K562 (cell line): ENCODE results near the gene ERBB4. TPM values are rescaled to one million over a fixed set of nuclear protein-coding genes. Genes with fewer than 3 reads are reported as not detected.

ENCODE experiments used
- ATAC-seq: fragments of 200-7000 bp; cut with Tn5 transposase; 3 replicates; pipeline ENCODE4 v1.9.1; 2020; ENCODE audit warnings: moderate library complexity
- BruUV-seq: library from RNA; stranded (reverse); fragments of 400-500 nt; replicated peaks from 2 replicates; lab custom pipeline; 2021; lab: Mats Ljungman, UMichigan
- CTCF ChIA-PET: fragments of 300-600 bp; formaldehyde crosslinking; extraction: SDS; loops from one replicate; lab custom pipeline; 2021; ENCODE audit warnings: low intra/inter-chr PET ratio; lab: Yijun Ruan, JAX
- POLR2A ChIA-PET: fragments of 300-600, 350-650 bp; sonication (Branson Sonifier 250); formaldehyde crosslinking; extraction: SDS; loops from one replicate; lab custom pipeline; 2021; ENCODE audit warnings: antibody characterized with exemption, inconsistent platforms; lab: Yijun Ruan, JAX
- DNase-seq, 4 experiments: peaks; one replicate each; pipeline versions ENCODE4 v3.0.0 to v3.0.0-alpha.2; 2011 to 2018; ENCODE audit warnings: low spot score in 3 of 4, mixed read lengths in 3 of 4; ENCODE audit errors: extremely low read depth in 1 of 4
- FAIRE-seq: peaks from 2 replicates; lab custom pipeline; 2011; peaks lifted over from hg19 to GRCh38; lab: Jason Lieb, UNC
- H2AFZ ChIP-seq: 2 replicates; pipeline ENCODE4 v1.6.0; 2011; ENCODE audit warnings: low read depth, low read length, control low read depth, inconsistent platforms
- H3K27ac ChIP-seq: fragments of 200-600 bp; 3 replicates; pipeline ENCODE4 v1.8.0; 2011; ENCODE audit warnings: low read depth, mild to moderate bottlenecking, control low read depth, inconsistent platforms, low read length, moderate library complexity, mixed read lengths; ENCODE audit errors: extremely low read depth
- H3K27me3 ChIP-seq, 2 experiments: fragments of 300-600 bp in 1 of 2; 2 replicates in 1 of 2; 3 replicates in 1 of 2; pipeline versions ENCODE4 v1.6.0 to v1.8.0; 2011; ENCODE audit warnings: inconsistent platforms in 2 of 2, low read length in 2 of 2, mild to moderate bottlenecking in 1 of 2, mixed read lengths in 1 of 2, moderate library complexity in 1 of 2; ENCODE audit not compliant: control insufficient read depth in 2 of 2, insufficient read depth in 2 of 2
- H3K36me3 ChIP-seq: fragments of 300-600 bp; 3 replicates; pipeline ENCODE4 v1.8.0; 2011; ENCODE audit warnings: mild to moderate bottlenecking, low read length, inconsistent platforms; ENCODE audit not compliant: control insufficient read depth, insufficient read depth
- H3K4me1 ChIP-seq, 2 experiments: fragments of 200-600 bp in 1 of 2; replicated peaks in 1 of 2; 2 replicates in 1 of 2; 3 replicates in 1 of 2; pipeline versions ENCODE4 v1.5.1 to v1.8.0; 2011; ENCODE audit warnings: inconsistent platforms in 2 of 2, low read length in 2 of 2, mild to moderate bottlenecking in 1 of 2, mixed read lengths in 1 of 2, moderate library complexity in 1 of 2; ENCODE audit not compliant: control insufficient read depth in 2 of 2, insufficient read depth in 2 of 2
- H3K4me2 ChIP-seq: 2 replicates; pipeline ENCODE4 v1.6.1; 2011; ENCODE audit warnings: low read length, control low read depth, inconsistent platforms, mixed read lengths; ENCODE audit not compliant: insufficient read depth
- H3K4me3 ChIP-seq: fragments of 200-600 bp; sonication (generic), shearing (Covaris generic); 2 replicates; pipeline ENCODE4 v1.5.1; 2016; ENCODE audit warnings: control low read depth, inconsistent platforms
- H3K79me2 ChIP-seq: fragments of 200-600 bp; 3 replicates; pipeline ENCODE4 v1.8.0; 2011; ENCODE audit warnings: low read length, inconsistent platforms; ENCODE audit not compliant: control insufficient read depth, insufficient read depth
- H3K9ac ChIP-seq, 2 experiments: 2 replicates each; pipeline versions ENCODE4 v1.6.0 to v1.6.1; 2011; ENCODE audit warnings: low read depth in 2 of 2, low read length in 2 of 2, control low read depth in 1 of 2, inconsistent platforms in 1 of 2, mild to moderate bottlenecking in 1 of 2, mixed read lengths in 1 of 2; ENCODE audit not compliant: insufficient read depth in 1 of 2
- H3K9me1 ChIP-seq: one replicate; pipeline ENCODE4 v1.6.0; 2011; ENCODE audit warnings: inconsistent platforms, mild to moderate bottlenecking, low read length, moderate library complexity; ENCODE audit not compliant: control insufficient read depth, insufficient read depth
- H3K9me3 ChIP-seq: replicated peaks from 2 replicates; pipeline ENCODE4 v1.5.1; 2011; ENCODE audit warnings: low read depth, low read length, inconsistent platforms; ENCODE audit not compliant: control insufficient read depth, insufficient read depth
- H4K20me1 ChIP-seq: replicated peaks from 2 replicates; pipeline ENCODE4 v1.6.1; 2011; ENCODE audit warnings: low read length, inconsistent platforms, mixed read lengths; ENCODE audit not compliant: control insufficient read depth, insufficient read depth
- ATF7 ChIP-seq: fragments of 450-650 bp; IDR thresholded peaks from 2 replicates; pipeline ENCODE4 v1.7.1; 2014; ENCODE audit warnings: mild to moderate bottlenecking, moderate library complexity
- CHCHD3 ChIP-seq: fragments of 250-450 bp; sonication (Bioruptor Pico); IDR thresholded peaks from 2 replicates; pipeline ENCODE4 v2.1.2; 2022; ENCODE audit warnings: mild to moderate bottlenecking
- EP400 ChIP-seq: fragments of 450-650 bp; IDR thresholded peaks from 2 replicates; pipeline ENCODE4 v1.6.1; 2017; ENCODE audit warnings: antibody characterized with exemption, mild to moderate bottlenecking, moderate library complexity
- HDAC2 ChIP-seq: fragments of 450-650 bp; IDR thresholded peaks from 2 replicates; pipeline ENCODE4 v1.6.1; 2016; ENCODE audit warnings: mild to moderate bottlenecking
- JUN ChIP-seq, 2 experiments: sonication (generic) in 1 of 2; formaldehyde crosslinking in 1 of 2; IDR thresholded peaks; 2 replicates each; pipeline versions ENCODE4 v1.6.1 to v1.8.0; 2012 to 2022; ENCODE audit warnings: borderline replicate concordance in 2 of 2, mild to moderate bottlenecking in 2 of 2, improper control_type of control experiment in 1 of 2, low read depth in 1 of 2, low read length in 1 of 2, missing genetic modification reagents in 1 of 2
- JUNB ChIP-seq: fragments of 450-650 bp; formaldehyde crosslinking; conservative IDR thresholded peaks from 2 replicates; pipeline ENCODE4 v1.4.0; 2020; ENCODE audit warnings: mild to moderate bottlenecking
- MCM7 ChIP-seq, 2 experiments: fragments of 450-650 bp; IDR thresholded peaks; 2 replicates each; pipeline ENCODE4 v1.6.1; 2016 to 2018
- PHB ChIP-seq: fragments of 250-450 bp; sonication (Bioruptor Pico); IDR thresholded peaks from 2 replicates; pipeline ENCODE4 v1.5.0; 2021
- POLR2H ChIP-seq: IDR thresholded peaks from 2 replicates; pipeline ENCODE4 v1.6.1; 2016; ENCODE audit warnings: missing genetic modification characterization, low read depth, mild to moderate bottlenecking, control low read depth, missing compliant biosample characterization, moderate library complexity
- RBM14 ChIP-seq: fragments of 200-400 bp; formaldehyde crosslinking; IDR thresholded peaks from 2 replicates; pipeline ENCODE4 v1.6.1; 2018; ENCODE audit warnings: low read depth, mild to moderate bottlenecking, low read length, moderate library complexity, borderline replicate concordance; ENCODE audit not compliant: insufficient read depth
- RHOXF2B ChIP-seq: fragments of 250-450 bp; sonication (Bioruptor Pico); conservative IDR thresholded peaks from 2 replicates; pipeline ENCODE4 v1.5.1; 2021
- SAP30 ChIP-seq: fragments of 200-600 bp; sonication (generic); IDR thresholded peaks from 2 replicates; pipeline ENCODE4 v1.6.1; 2012; ENCODE audit warnings: borderline replicate concordance, low read depth, mild to moderate bottlenecking, moderate library complexity, low read length, control low read depth, inconsistent platforms; ENCODE audit not compliant: insufficient read depth, poor library complexity, severe bottlenecking
- SIRT6 ChIP-seq: IDR thresholded peaks from one replicate; pipeline ENCODE4 v1.6.1; 2012; ENCODE audit warnings: low read depth, mild to moderate bottlenecking, control low read depth, inconsistent platforms, low read length, moderate library complexity
- TRIM28 ChIP-seq: fragments of 450-650 bp; IDR thresholded peaks from 2 replicates; pipeline ENCODE4 v1.6.1; 2017
- ZNF239 ChIP-seq: fragments of 250-450 bp; sonication (Bioruptor Pico); IDR thresholded peaks from 2 replicates; pipeline ENCODE4 v1.4.0; 2020; ENCODE audit warnings: mild to moderate bottlenecking
- ZNF79 ChIP-seq: fragments of 250-450 bp; sonication (Bioruptor Pico); IDR thresholded peaks from 2 replicates; pipeline ENCODE4 v1.4.0; 2020; ENCODE audit warnings: low read depth, mild to moderate bottlenecking, moderate library complexity
- ZZZ3 ChIP-seq: fragments of 450-650 bp; IDR thresholded peaks from 2 replicates; pipeline ENCODE4 v1.6.1; 2016; ENCODE audit warnings: antibody characterized with exemption, mild to moderate bottlenecking, moderate library complexity
- WGBS: fragments of 100-300 bp; shearing (Covaris generic); methylation state at CpG from one replicate; pipeline ENCODE4 v1.1.6; 2016; ENCODE audit warnings: low coverage, mixed read lengths; ENCODE audit not compliant: insufficient coverage; ENCODE audit errors: missing lambda C conversion rate; 5-methylcytosine and 5-hydroxymethylcytosine counted together
- in situ Hi-C: fragments of 300-500 bp; cut with MboI; formaldehyde crosslinking; loops from 4 replicates; pipeline ENCODE4 v1.15.0; 2018; ENCODE audit warnings: inconsistent platforms, mixed read lengths
- intact Hi-C: fragments of 100-400 bp; cut with micrococcal nuclease; formaldehyde crosslinking; loops from 2 replicates; pipeline ENCODE4 v1.14.2; 2022
- polyA plus RNA-seq, 8 experiments: library from polyadenylated mRNA; depleted of rRNA in 4 of 8; stranded (reverse) in 5 of 8; unstranded in 3 of 8; fragments of >200 nt; fragmentation: Nextera tagmentation in 2 of 8; fragmentation: Illumina TruSeq in 1 of 8; extraction: Ambion mirVana in 2 of 8; extraction: Trizol in 1 of 8; gene quantifications; 2 replicates each; pipeline versions ENCODE4 v1.2.1 to v1.2.3, GENCODE V29; 2011 to 2014; ENCODE audit warnings: inconsistent platforms in 1 of 8, missing spikeins in 1 of 8
- total RNA-seq, 7 experiments: library from RNA; depleted of rRNA in 6 of 7; stranded (reverse); fragments of >200 nt in 6 of 7; fragmentation: Illumina TruSeq in 2 of 7; extraction: Trizol in 2 of 7; gene quantifications; 2 replicates each; pipeline versions ENCODE4 v1.2.1 to v1.2.3, GENCODE V29; 2011 to 2021; ENCODE audit warnings: low replicate concordance in 1 of 7
- TF ChIP-seq, protein P1 (sequence below), 2 experiments: fragments of 450-650 bp in 1 of 2; sonication (generic) in 1 of 2; formaldehyde crosslinking in 1 of 2; IDR thresholded peaks in 1 of 2; conservative IDR thresholded peaks in 1 of 2; 2 replicates each; pipeline versions ENCODE4 v1.6.1 to v1.8.1; 2016 to 2023; ENCODE audit warnings: mild to moderate bottlenecking in 2 of 2, moderate library complexity in 2 of 2, inconsistent platforms in 1 of 2, missing genetic modification reagents in 1 of 2

The ERBB4 gene
- total and polyA plus RNA-seq, 9 of the 15 experiments (the other 6 are each of a cell fraction or from before 2014, with no cell fraction given), result not detected

DNA sequence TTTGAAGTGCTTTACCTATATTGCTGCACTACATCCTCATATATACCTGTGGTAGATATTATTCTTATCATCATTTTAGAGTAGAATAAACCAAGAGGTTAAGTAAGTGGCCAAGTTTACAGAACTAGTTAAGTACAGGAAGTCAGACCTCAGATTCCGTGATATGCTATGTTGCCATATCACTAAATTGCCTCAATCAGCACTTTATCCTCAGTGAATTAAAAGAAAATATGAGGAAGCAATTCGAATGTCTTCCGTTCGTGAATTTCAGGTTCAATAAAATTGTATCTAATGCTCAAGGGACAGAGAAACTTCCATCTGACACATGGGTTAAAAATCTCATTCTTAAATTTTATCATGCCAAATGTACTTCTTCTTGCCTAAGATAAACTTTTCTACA, 1133.6 kb downstream of the ERBB4 start:
- WGBS, result 1% methylated on average over 4 of the region's 4 CpGs

DNA sequence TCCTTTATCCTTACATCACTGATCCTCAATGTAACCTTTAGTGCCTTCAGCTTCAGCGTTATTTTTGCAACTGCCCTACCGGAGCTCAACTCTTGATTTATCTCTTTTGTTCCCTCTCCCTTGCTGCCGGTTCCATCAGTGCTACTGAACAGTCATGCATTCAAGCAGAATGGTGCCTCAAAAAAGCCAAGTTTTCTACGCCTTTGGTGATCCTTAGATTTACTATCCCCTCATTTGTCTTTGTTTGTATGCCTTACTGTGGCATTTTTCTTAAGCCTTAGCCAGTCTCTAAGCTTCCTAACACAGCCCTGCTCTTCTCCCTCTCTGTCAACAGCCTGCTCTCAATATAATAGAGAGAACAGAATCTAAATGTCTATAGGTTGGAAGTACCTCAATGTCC, 1134.5 kb downstream of the ERBB4 start:
- Histone ChIP-seq H3K9ac (no peak overlapping the region), H3K27me3 (no peaks in the 10 kb centered on the region), H3K9me1 (no peaks in the 10 kb centered on the region), H3K4me1 (no peaks in the 10 kb centered on the region), H3K4me3 (no peak overlapping the region), H3K27ac (no peak overlapping the region), H2AFZ (no peak overlapping the region), H3K79me2 (no peaks in the 10 kb centered on the region), H4K20me1 (no peaks in the 10 kb centered on the region), H3K9me3 (no peaks in the 10 kb centered on the region), H3K36me3 (no peaks in the 10 kb centered on the region), H3K4me2 (no peak overlapping the region)
- BruUV-seq, result no TSS peak
- ATAC-seq (no peak), FAIRE-seq (no peak), DNase-seq (no peak)
- ChIA-PET CTCF (no interaction called here), POLR2A (interaction anchor here (0.5 to 0.6 kb wide), 2 partner anchors 18 to 1103 kb away, joined by 3 read pairs; no protein-coding TSS in a partner anchor)
- intact Hi-C loops (no loop called here), in situ Hi-C loops (no loop called here)
- WGBS, result 4% methylated on average over 4 of the region's 4 CpGs
- TF ChIP-seq MCM7 (IDR thresholded peaks at IDR 0.05) (no peak), PHB (no peak), HDAC2 (no peak), RBM14 (no peak), TRIM28 (no peak), JUNB (CRISPR knock-in tag) (no peak), ZZZ3 (no peak), ZNF239 (CRISPR knock-in tag) (no peak), POLR2H (tag) (no peak), SAP30 (no peak)
- TF ChIP-seq, protein P1, sequence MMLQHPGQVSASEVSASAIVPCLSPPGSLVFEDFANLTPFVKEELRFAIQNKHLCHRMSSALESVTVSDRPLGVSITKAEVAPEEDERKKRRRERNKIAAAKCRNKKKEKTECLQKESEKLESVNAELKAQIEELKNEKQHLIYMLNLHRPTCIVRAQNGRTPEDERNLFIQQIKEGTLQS (IDR thresholded peaks at IDR 0.05), result no peak
- TF ChIP-seq, protein P1 (CRISPR knock-in tag; conservative IDR thresholded peaks at IDR 0.05), result no peak

More for the DNA sequence above, 1133.6 kb downstream of the ERBB4 start:
- H4K20me1 ChIP-seq, result no peaks in the 10 kb centered on the region
- no peak for FAIRE-seq
- H2AFZ ChIP-seq, result no peak overlapping the region
- no peaks in the 10 kb centered on the region for H3K36me3 ChIP-seq
- no peak for ATAC-seq
- no peaks in the 10 kb centered on the region for H3K9me1 ChIP-seq
- no peaks in the 10 kb centered on the region for H3K4me1 ChIP-seq
- ChIA-PET POLR2A (no interaction called here), CTCF (no interaction called here)
- no TSS peak for BruUV-seq
- no peaks in the 10 kb centered on the region for H3K79me2 ChIP-seq
- in situ Hi-C loops (no loop called here), intact Hi-C loops (no loop called here)
- H3K9ac ChIP-seq, result no peak overlapping the region
- no peak overlapping the region for H3K27ac ChIP-seq
- TF ChIP-seq CHCHD3 (CRISPR knock-in tag) (no peak), RHOXF2B (CRISPR knock-in tag) (no peak), JUN (IDR thresholded peaks at IDR 0.05; ENCODE audit: borderline replicate concordance, low read depth, low read length) (no peak), JUN (CRISPR knock-in tag; IDR thresholded peaks at IDR 0.05; ENCODE audit: borderline replicate concordance) (no peak), EP400 (no peak), SIRT6 (no peak), ATF7 (no peak), ZNF79 (CRISPR knock-in tag) (no peak)
- no peak overlapping the region for H3K4me3 ChIP-seq
- H3K9me3 ChIP-seq, result no peaks in the 10 kb centered on the region
- no peak overlapping the region for H3K4me2 ChIP-seq
- no peak for DNase-seq
- no peaks in the 10 kb centered on the region for H3K27me3 ChIP-seq
